K562 (cell line): ENCODE measurements around the gene PLEKHH2. TPM values are rescaled to one million over a fixed set of nuclear protein-coding genes. Genes with fewer than 3 reads are reported as not detected.

Experiments used
- AFF1 ChIP-seq, 2 experiments: fragments of 450-650 bp; IDR thresholded peaks; 2 replicates each; pipeline ENCODE4 v1.6.1; 2018; ENCODE audit warnings: mild to moderate bottlenecking in 2 of 2, low read depth in 1 of 2; ENCODE audit not compliant: partially characterized antibody in 2 of 2
- CC2D1A ChIP-seq: fragments of 450-650 bp; IDR thresholded peaks from 2 replicates; pipeline ENCODE4 v1.6.1; 2017; ENCODE audit warnings: mild to moderate bottlenecking
- CHD4 ChIP-seq: fragments of 200-600 bp; sonication (generic); IDR thresholded peaks from 3 replicates; pipeline ENCODE4 v1.6.1; 2012; ENCODE audit warnings: low read depth, mild to moderate bottlenecking, mixed read lengths, low read length, inconsistent platforms; ENCODE audit not compliant: insufficient read depth, insufficient replicate concordance, poor library complexity, severe bottlenecking
- CREB1 ChIP-seq, 2 experiments: sonication (generic) in 1 of 2; formaldehyde crosslinking in 1 of 2; IDR thresholded peaks; 2 replicates each; pipeline versions ENCODE4 v1.6.1 to v1.8.0; 2012 to 2022; ENCODE audit warnings: inconsistent platforms in 1 of 2, mild to moderate bottlenecking in 1 of 2, missing genetic modification reagents in 1 of 2, moderate library complexity in 1 of 2
- E2F1 ChIP-seq: sonication (generic); formaldehyde crosslinking; IDR thresholded peaks from 2 replicates; pipeline ENCODE4 v1.8.1; 2023; ENCODE audit warnings: mild to moderate bottlenecking, missing genetic modification reagents, moderate library complexity
- FOXM1 ChIP-seq, 2 experiments: fragments of 450-650 bp in 1 of 2; sonication (generic) in 1 of 2; formaldehyde crosslinking in 1 of 2; IDR thresholded peaks; 2 replicates each; pipeline versions ENCODE4 v1.6.1 to v1.9.0; 2017 to 2022; ENCODE audit warnings: low read depth in 2 of 2, mild to moderate bottlenecking in 2 of 2, missing genetic modification reagents in 1 of 2, moderate library complexity in 1 of 2
- HMG20B ChIP-seq: fragments of 250-450 bp; sonication (Bioruptor Pico); IDR thresholded peaks from 2 replicates; pipeline ENCODE4 v1.5.0; 2021; ENCODE audit warnings: mild to moderate bottlenecking
- KAT2B ChIP-seq: IDR thresholded peaks from one replicate; pipeline ENCODE4 v1.6.1; 2012; ENCODE audit warnings: low read depth, mild to moderate bottlenecking, control low read depth, inconsistent platforms, low read length, moderate library complexity
- MEIS2 ChIP-seq: fragments of 450-650 bp; IDR thresholded peaks from 2 replicates; pipeline ENCODE4 v1.6.1; 2014; ENCODE audit warnings: mild to moderate bottlenecking; ENCODE audit not compliant: partially characterized antibody
- MTA3 ChIP-seq: fragments of 450-650 bp; formaldehyde crosslinking; IDR thresholded peaks from 2 replicates; pipeline ENCODE4 v1.6.1; 2017; ENCODE audit warnings: mild to moderate bottlenecking, borderline replicate concordance
- NFE2 ChIP-seq: IDR thresholded peaks from 2 replicates; pipeline ENCODE4 v1.6.1; 2014; ENCODE audit warnings: antibody characterized with exemption, low read depth
- RAD51 ChIP-seq: fragments of 450-650 bp; IDR thresholded peaks from 2 replicates; pipeline ENCODE4 v1.7.1; 2016; ENCODE audit warnings: low read depth, mild to moderate bottlenecking, borderline replicate concordance
- SMC3 ChIP-seq: conservative IDR thresholded peaks from 2 replicates; pipeline ENCODE4 v1.6.1; 2011; ENCODE audit warnings: low read depth, low read length, improper control_type of control experiment; ENCODE audit not compliant: insufficient read depth
- TFAP4 ChIP-seq: sonication (generic); formaldehyde crosslinking; IDR thresholded peaks from 2 replicates; pipeline ENCODE4 v1.8.0; 2022; ENCODE audit warnings: missing genetic modification reagents, mild to moderate bottlenecking, moderate library complexity, borderline replicate concordance
- U2AF1 ChIP-seq: fragments of 200-400 bp; formaldehyde crosslinking; optimal IDR thresholded peaks from 2 replicates; pipeline ENCODE3; 2017; ENCODE audit warnings: mild to moderate bottlenecking, low read depth, low read length, moderate library complexity
- ZEB2 ChIP-seq: fragments of 450-650 bp; IDR thresholded peaks from 2 replicates; pipeline ENCODE4 v1.6.1; 2016
- ZNF175 ChIP-seq: fragments of 200-800 bp; sonication (Bioruptor generic); IDR thresholded peaks from 2 replicates; pipeline ENCODE4 v1.6.1; 2016; ENCODE audit warnings: low read depth, mild to moderate bottlenecking, missing genetic modification characterization, missing compliant biosample characterization
- ZNF277 ChIP-seq: fragments of 250-450 bp; sonication (Bioruptor Pico); IDR thresholded peaks from 2 replicates; pipeline ENCODE4 v1.8.0; 2022; ENCODE audit warnings: inconsistent platforms, mild to moderate bottlenecking, moderate library complexity, borderline replicate concordance
- ZSCAN29 ChIP-seq: fragments of 450-650 bp; IDR thresholded peaks from 2 replicates; pipeline ENCODE4 v1.6.1; 2017
- polyA plus RNA-seq, 8 experiments: library from polyadenylated mRNA; depleted of rRNA in 4 of 8; stranded (reverse) in 5 of 8; unstranded in 3 of 8; fragments of >200 nt; fragmentation: Nextera tagmentation in 2 of 8; fragmentation: Illumina TruSeq in 1 of 8; extraction: Ambion mirVana in 2 of 8; extraction: Trizol in 1 of 8; gene quantifications; 2 replicates each; pipeline versions ENCODE4 v1.2.1 to v1.2.3, GENCODE V29; 2011 to 2014; ENCODE audit warnings: inconsistent platforms in 1 of 8, missing spikeins in 1 of 8
- total RNA-seq, 7 experiments: library from RNA; depleted of rRNA in 6 of 7; stranded (reverse); fragments of >200 nt in 6 of 7; fragmentation: Illumina TruSeq in 2 of 7; extraction: Trizol in 2 of 7; gene quantifications; 2 replicates each; pipeline versions ENCODE4 v1.2.1 to v1.2.3, GENCODE V29; 2011 to 2021; ENCODE audit warnings: low replicate concordance in 1 of 7

Gene PLEKHH2
- total and polyA plus RNA-seq, 9 of the 15 experiments (the other 6 are each of a cell fraction or from before 2014, with no cell fraction given) = 0.77 to 13.5 (median 2.7) TPM

- peak; percentile 55; the same call in 1 of the 2 replicates for TF ChIP-seq CREB1 (IDR thresholded peaks at IDR 0.05)
- TF ChIP-seq CREB1 (CRISPR knock-in tag; IDR thresholded peaks at IDR 0.05) = no peak
- TF ChIP-seq KAT2B = no peak
- TF ChIP-seq SMC3 = no peak
- TF ChIP-seq MEIS2 = peak; percentile 91
- no peak for TF ChIP-seq E2F1 (CRISPR knock-in tag)
- peak; percentile 96; the same call in 1 of the 2 replicates for TF ChIP-seq CC2D1A
- no peak for TF ChIP-seq HMG20B (CRISPR knock-in tag)
- TF ChIP-seq NFE2 = peak; percentile 52
- TF ChIP-seq ZEB2 = peak; percentile 99
- TF ChIP-seq ZSCAN29 = no peak
- TF ChIP-seq AFF1 (IDR thresholded peaks at IDR 0.05; ENCODE audit: low read depth in 1 of 2, partially characterized antibody in 2 of 2) = peak; percentile 64 to 92
- peak; percentile 88 for TF ChIP-seq ZNF175 (CRISPR knock-in tag)
- no peak for TF ChIP-seq RAD51
- peak; percentile 97 for TF ChIP-seq FOXM1 (IDR thresholded peaks at IDR 0.05; ENCODE audit: low read depth)
- no peak for TF ChIP-seq FOXM1 (CRISPR knock-in tag; IDR thresholded peaks at IDR 0.05; ENCODE audit: low read depth)
- no peak; the same call in none of the 2 replicates for TF ChIP-seq MTA3
- no peak; the same call in 1 of the 2 replicates for TF ChIP-seq TFAP4 (CRISPR knock-in tag)
- TF ChIP-seq ZNF277 (CRISPR knock-in tag) = no peak
- no peak for TF ChIP-seq U2AF1
- no peak for TF ChIP-seq CHD4
Measured at GRCh38 chr2:43724728-43725526, 87.9 kb downstream of the PLEKHH2 start (continued).
